ENCODE data around the gene TMEM50B.
A peak's percentile ranks its signal among the peaks of the same experiment; 100 is the strongest.

TMEM50B gene

GRCh38 chr21:33402001-33402979, 77.5 kb downstream of the TMEM50B start:
- peaks cover 3% of the 10 kb centered on the region for H3K36me3 Mint-ChIP-seq (ENCODE audit: low read depth)
- no peaks in the 10 kb centered on the region for H3K9me3 Mint-ChIP-seq
- H3K27me3 Mint-ChIP-seq = peaks cover 17% of the 10 kb centered on the region
- H3K4me1 Mint-ChIP-seq = peaks cover 51% of the 10 kb centered on the region
- ATAC-seq (no peak), DNase-seq (no peak)
- H3K27ac Mint-ChIP-seq = no peak overlapping the region
- peak overlapping the region; percentile 38 for H3K4me3 Mint-ChIP-seq

GRCh38 chr21:33401630-33401992, 78.2 kb downstream of the TMEM50B start:
- H3K36me3 Mint-ChIP-seq (ENCODE audit: low read depth) = peaks cover 3% of the 10 kb centered on the region
- ATAC-seq (no peak), DNase-seq (no peak)
- peaks cover 44% of the 10 kb centered on the region for H3K4me1 Mint-ChIP-seq
- H3K9me3 Mint-ChIP-seq = no peaks in the 10 kb centered on the region
- no peak overlapping the region for H3K4me3 Mint-ChIP-seq
- H3K27me3 Mint-ChIP-seq = peaks cover 17% of the 10 kb centered on the region
- H3K27ac Mint-ChIP-seq = no peak overlapping the region
